ENCODE measurements around the gene FBXW5. TPM values are rescaled to one million over a fixed set of nuclear protein-coding genes. Genes with fewer than 3 reads are reported as not detected.
A peak's percentile ranks its signal among the peaks of the same experiment; 100 is the strongest.

The FBXW5 gene
- total RNA-seq, 1 donor from 2014 or later = 157 TPM

GRCh38 chr9:136943291-136944211, 987 bp downstream of the FBXW5 start:
- Histone ChIP-seq H3K4me3 (peak overlapping the region; percentile 78), H3K9me3 (replicated peaks) (no peaks in the 10 kb centered on the region), H3K27me3 (ENCODE audit: low read depth) (no peaks in the 10 kb centered on the region), H3K36me3 (peaks cover 46% of the 10 kb centered on the region), H3K4me1 (peaks cover 72% of the 10 kb centered on the region), H3K27ac (replicated peaks) (peak overlapping the region; percentile 98)
- intact Hi-C loops (cut with micrococcal nuclease) = no loop called here
- no peak for TF ChIP-seq CTCF (IDR thresholded peaks at IDR 0.05; ENCODE audit: borderline replicate concordance)
- no peak for DNase-seq

GRCh38 chr9:136942881-136943230, 1.7 kb downstream of the FBXW5 start:
- no peak for DNase-seq
- Histone ChIP-seq H3K27me3 (ENCODE audit: low read depth) (no peaks in the 10 kb centered on the region), H3K4me1 (peaks cover 65% of the 10 kb centered on the region), H3K9me3 (replicated peaks) (no peaks in the 10 kb centered on the region), H3K4me3 (peak overlapping the region; percentile 78), H3K27ac (replicated peaks) (peak overlapping the region; percentile 98), H3K36me3 (peaks cover 46% of the 10 kb centered on the region)
- no peak for TF ChIP-seq CTCF (IDR thresholded peaks at IDR 0.05; ENCODE audit: borderline replicate concordance)
- intact Hi-C loops (cut with micrococcal nuclease) = no loop called here

- H3K27ac ChIP-seq (replicated peaks) = peak overlapping the region; percentile 98
- intact Hi-C loops (cut with micrococcal nuclease) = no loop called here
- peak; percentile 22 for DNase-seq
- H3K27me3 ChIP-seq (ENCODE audit: low read depth) = no peaks in the 10 kb centered on the region
- TF ChIP-seq CTCF (IDR thresholded peaks at IDR 0.05; ENCODE audit: borderline replicate concordance) = no peak
- no peaks in the 10 kb centered on the region for H3K9me3 ChIP-seq (replicated peaks)
- peaks cover 59% of the 10 kb centered on the region for H3K4me1 ChIP-seq
- H3K36me3 ChIP-seq = peaks cover 46% of the 10 kb centered on the region
- H3K4me3 ChIP-seq = peak overlapping the region; percentile 78
These were observed 2.2 kb downstream of the FBXW5 start for GRCh38 chr9:136942112-136942880.

- intact Hi-C loops (cut with micrococcal nuclease) = no loop called here
- Histone ChIP-seq H3K4me3 (no peak overlapping the region), H3K9me3 (replicated peaks) (no peaks in the 10 kb centered on the region), H3K27me3 (ENCODE audit: low read depth) (no peaks in the 10 kb centered on the region), H3K36me3 (peaks cover 46% of the 10 kb centered on the region), H3K4me1 (peaks cover 53% of the 10 kb centered on the region), H3K27ac (replicated peaks) (peak overlapping the region; percentile 82)
- no peak for TF ChIP-seq CTCF (IDR thresholded peaks at IDR 0.05; ENCODE audit: borderline replicate concordance)
- peak; percentile 16 for DNase-seq
These were observed 3.1 kb downstream of the FBXW5 start for GRCh38 chr9:136941231-136942111.
